Germinal center (tissue), 1 donor: ENCODE results near the gene BCO2.

Source experiments
- DNase-seq: peaks from one replicate; pipeline ENCODE4 v3.0.0; 2012; ENCODE audit warnings: mixed read lengths, low spot score

Gene BCO2

GRCh38 chr11:112215621-112216020 lies 40.3 kb downstream of the BCO2 start:
- no peak for DNase-seq

GRCh38 chr11:112216561-112217105 lies 41.3 kb downstream of the BCO2 start:
- DNase-seq: no peak

- peak; percentile 61 for DNase-seq
Measured at GRCh38 chr11:112219476-112220232, 44.3 kb downstream of the BCO2 start.

- no peak for DNase-seq
Measured at GRCh38 chr11:112221274-112221835, 46.0 kb downstream of the BCO2 start.

- DNase-seq: no peak
Measured at GRCh38 chr11:112222303-112222702, 47.0 kb downstream of the BCO2 start.

- DNase-seq: no peak
Measured at GRCh38 chr11:112223121-112223520, 47.8 kb downstream of the BCO2 start.

- no peak for DNase-seq
Measured at GRCh38 chr11:112223754-112224532, 48.6 kb downstream of the BCO2 start.

GRCh38 chr11:112225753-112226061 lies 50.4 kb downstream of the BCO2 start:
- no peak for DNase-seq

GRCh38 chr11:112226062-112226830 lies 50.9 kb downstream of the BCO2 start, which contains the start of gene PTS:
Gene PTS (plus strand): TSS chr11:112226428. CDS start chr11:112226444, 16 bp downstream.
- peak; percentile 95 for DNase-seq

GRCh38 chr11:112226831-112227401 lies 51.6 kb downstream of the BCO2 start:
- DNase-seq: peak; percentile 5

GRCh38 chr11:112227471-112227870 lies 52.2 kb downstream of the BCO2 start:
- no peak for DNase-seq

- DNase-seq: no peak
Measured at GRCh38 chr11:112228706-112229105, 53.4 kb downstream of the BCO2 start.

- no peak for DNase-seq
Measured at GRCh38 chr11:112229159-112229558, 53.8 kb downstream of the BCO2 start.

GRCh38 chr11:112229746-112230433 lies 54.6 kb downstream of the BCO2 start:
- no peak for DNase-seq

GRCh38 chr11:112231952-112232351 lies 56.6 kb downstream of the BCO2 start:
- no peak for DNase-seq

- peak; percentile 37 for DNase-seq
Measured at GRCh38 chr11:112235750-112236390, 60.6 kb downstream of the BCO2 start.

GRCh38 chr11:112237451-112237850 lies 62.1 kb downstream of the BCO2 start:
- DNase-seq: no peak

GRCh38 chr11:112238041-112238440 lies 62.7 kb downstream of the BCO2 start:
- DNase-seq: no peak

GRCh38 chr11:112241486-112241885 lies 66.2 kb downstream of the BCO2 start:
- no peak for DNase-seq

- DNase-seq: no peak
Measured at GRCh38 chr11:112247201-112247600, 71.9 kb downstream of the BCO2 start.

- DNase-seq: no peak
Measured at GRCh38 chr11:112248201-112248600, 72.9 kb downstream of the BCO2 start.
